HEK293 (cell line): ENCODE results near the gene HOXD12.

ENCODE experiments used
- CTCF ChIA-PET: fragments of 350-600 bp; formaldehyde crosslinking; extraction: SDS; loops from one replicate; lab custom pipeline; 2021; ENCODE audit warnings: antibody characterized with exemption; lab: Yijun Ruan, JAX
- POLR2A ChIA-PET: fragments of 300-600 bp; formaldehyde crosslinking; extraction: SDS; loops from one replicate; lab custom pipeline; 2020; ENCODE audit warnings: antibody characterized with exemption, inconsistent platforms; lab: Yijun Ruan, JAX
- H3K27ac ChIP-seq: fragments of 200-500 bp; sonication (Bioruptor generic); 2 replicates; pipeline ENCODE4 v1.5.1; 2014; ENCODE audit warnings: low read depth, low read length, control low read depth, inconsistent platforms; ENCODE audit errors: extremely low read depth
- H3K36me3 ChIP-seq, 2 experiments: fragments of 200-500 bp in 1 of 2; sonication (Bioruptor generic) in 1 of 2; 1 replicate in 1 of 2; 2 replicates in 1 of 2; pipeline ENCODE4 v1.5.1; 2014 to 2017; ENCODE audit warnings: inconsistent platforms in 2 of 2, low read length in 2 of 2; ENCODE audit not compliant: control insufficient read depth in 2 of 2, insufficient read depth in 1 of 2
- H3K4me1 ChIP-seq: fragments of 200-500 bp; sonication (Bioruptor generic); 2 replicates; pipeline ENCODE4 v1.5.1; 2014; ENCODE audit warnings: mild to moderate bottlenecking, low read length, inconsistent platforms; ENCODE audit not compliant: control insufficient read depth, insufficient read depth
- H3K4me3 ChIP-seq: 2 replicates; pipeline ENCODE4 v1.5.1; 2011; ENCODE audit warnings: low read depth, mild to moderate bottlenecking, control low read depth, low read length, moderate library complexity
- H3K9me3 ChIP-seq: fragments of 200-500 bp; sonication (Bioruptor generic); 2 replicates; pipeline ENCODE4 v1.5.1; 2014; ENCODE audit warnings: low read depth, low read length, inconsistent platforms; ENCODE audit not compliant: control insufficient read depth, insufficient read depth
- SP7 ChIP-seq: fragments of 450-650 bp; formaldehyde crosslinking; IDR thresholded peaks from 2 replicates; pipeline ENCODE4 v1.5.1; 2016; ENCODE audit warnings: missing biosample characterization, missing genetic modification characterization
- ZNF302 ChIP-seq: fragments of 450-650 bp; formaldehyde crosslinking; IDR thresholded peaks from 2 replicates; pipeline ENCODE4 v1.5.1; 2016; ENCODE audit warnings: missing biosample characterization, missing genetic modification characterization, low read depth
- ZNF514 ChIP-seq: fragments of 450-650 bp; formaldehyde crosslinking; IDR thresholded peaks from 2 replicates; pipeline ENCODE4 v1.5.1; 2016; ENCODE audit warnings: missing biosample characterization, missing genetic modification characterization
- ZSCAN16 ChIP-seq: fragments of 450-650 bp; formaldehyde crosslinking; IDR thresholded peaks from 2 replicates; pipeline ENCODE4 v1.5.1; 2016; ENCODE audit warnings: missing biosample characterization, missing genetic modification characterization

Gene HOXD12

DNA sequence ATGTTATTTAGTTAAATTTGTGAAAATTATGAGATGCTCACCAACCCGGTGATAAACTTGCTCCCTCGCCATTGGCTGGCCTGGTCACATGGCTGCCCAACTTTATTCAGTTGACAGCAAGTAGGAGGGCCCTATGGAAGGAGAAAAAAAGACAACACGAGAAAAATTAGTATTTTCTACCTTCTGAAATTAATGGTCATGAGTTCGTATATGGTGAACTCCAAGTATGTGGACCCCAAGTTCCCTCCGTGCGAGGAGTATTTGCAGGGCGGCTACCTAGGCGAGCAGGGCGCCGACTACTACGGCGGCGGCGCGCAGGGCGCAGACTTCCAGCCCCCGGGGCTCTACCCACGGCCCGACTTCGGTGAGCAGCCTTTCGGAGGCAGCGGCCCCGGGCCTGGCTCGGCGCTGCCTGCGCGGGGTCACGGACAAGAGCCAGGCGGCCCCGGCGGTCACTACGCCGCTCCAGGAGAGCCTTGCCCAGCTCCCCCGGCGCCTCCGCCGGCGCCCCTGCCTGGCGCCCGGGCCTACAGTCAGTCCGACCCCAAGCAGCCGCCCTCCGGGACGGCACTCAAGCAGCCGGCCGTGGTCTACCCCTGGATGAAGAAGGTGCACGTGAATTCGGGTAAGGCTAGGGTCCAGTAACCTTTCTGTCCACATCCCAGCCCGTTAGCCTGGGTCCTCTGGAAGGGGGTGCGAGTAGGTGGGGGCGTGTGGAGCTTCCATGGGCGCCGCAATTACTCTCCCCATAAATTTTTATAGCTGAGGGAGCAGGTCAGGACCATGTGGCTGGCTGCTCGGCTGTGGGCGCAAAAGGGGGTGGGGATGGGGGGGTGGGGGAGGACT, 52.1 kb downstream of the HOXD12 start, which contains the start of gene HOXD4:
Gene HOXD4, plus strand, starts transcription at position 109 of the 846 bp plus-strand sequence. Its CDS starts 84 bp downstream, at position 193.
- H3K27ac ChIP-seq, result peak within 1 kb of the TSS; percentile 95
- H3K36me3 ChIP-seq, result peaks cover 0 to 46% of the 10 kb centered on the region in 2 experiments; a peak in 1 of 3 replicates
- TF ChIP-seq ZSCAN16 (tag by site-specific recombination) (no peak), ZNF302 (no peak), ZNF514 (tag by site-specific recombination) (no peak), SP7 (tag by site-specific recombination) (no peak)
- peaks cover 20% of the 10 kb centered on the region for H3K4me1 ChIP-seq
- POLR2A ChIA-PET, result interaction anchor here (0.9 to 1.8 kb wide), 3 partner anchors 9 to 15 kb away, joined by 3 to 5 read pairs (median 4); no protein-coding TSS in a partner anchor
- H3K9me3 ChIP-seq, result no peaks in the 10 kb centered on the region
- CTCF ChIA-PET, result interaction anchor here (0.7 to 3.2 kb wide), 8 partner anchors 11 to 978 kb away, joined by 3 to 17 read pairs (median 4); no protein-coding TSS in a partner anchor
- peak within 1 kb of the TSS; percentile 66 for H3K4me3 ChIP-seq
